Muscle of leg (tissue), 16 donors: Measurements from ENCODE around the gene ATP8A2. TPM values are rescaled to one million over a fixed set of nuclear protein-coding genes. Genes with fewer than 3 reads are reported as not detected.

Experiments
- DNase-seq: peaks from one replicate; pipeline ENCODE4 v3.0.0; 2013
- H3K27ac ChIP-seq: one replicate; pipeline ENCODE4 v1.5.1; 2013; ENCODE audit warnings: mild to moderate bottlenecking, low read length, control low read depth
- H3K27me3 ChIP-seq: one replicate; pipeline ENCODE4 v1.6.1; 2013; ENCODE audit warnings: low read length; ENCODE audit not compliant: control insufficient read depth, insufficient read depth
- H3K36me3 ChIP-seq: one replicate; pipeline ENCODE4 v1.6.1; 2013; ENCODE audit warnings: low read length; ENCODE audit not compliant: control insufficient read depth, insufficient read depth
- H3K4me1 ChIP-seq: one replicate; pipeline ENCODE4 v1.6.1; 2013; ENCODE audit warnings: low read length; ENCODE audit not compliant: control insufficient read depth, insufficient read depth
- H3K4me3 ChIP-seq: one replicate; pipeline ENCODE4 v1.5.1; 2013; ENCODE audit warnings: low read length, control low read depth
- H3K9me3 ChIP-seq: replicated peaks from 2 replicates; pipeline ENCODE4 v1.6.1; 2013; ENCODE audit warnings: low read depth, low read length; ENCODE audit not compliant: control insufficient read depth
- WGBS: methylation state at CpG from one replicate; pipeline ENCODE4 v1.1.5; 2013; ENCODE audit warnings: missing lambda C conversion rate; ENCODE audit not compliant: insufficient coverage; 5-methylcytosine and 5-hydroxymethylcytosine counted together
- long read RNA-seq, 11 donors: transcript quantifications; one replicate each; lab custom pipeline, GENCODE V29; 2026
- polyA plus RNA-seq, 8 donors: library from polyadenylated mRNA; unstranded; fragments of 120-200 nt; gene quantifications; one replicate each; pipeline versions ENCODE4 v1.2.1 to v1.2.3, GENCODE V29; 2013; ENCODE audit warnings: inconsistent platforms in 1 of 8, low replicate concordance in 1 of 8; ENCODE audit not compliant: insufficient read length in 8 of 8, insufficient read depth in 1 of 8
- total RNA-seq: library from RNA; stranded (reverse); fragments of 120-200 nt; gene quantifications from one replicate; pipeline ENCODE4 v1.2.4, GENCODE V29; 2013

The ATP8A2 gene
- 0.89 TPM for total RNA-seq
- polyA plus RNA-seq, result 1 to 10 TPM; 1.6 to 2.9 (median 1.8) TPM
- long read RNA-seq, donor 1, result 0 reads
- long read RNA-seq, donor 2, result 0 reads
- long read RNA-seq, donor 3, result 0 reads
- long read RNA-seq, donor 4, result 0 reads
- long read RNA-seq, donor 5, result 0 reads
- long read RNA-seq, donor 6, result 0 reads
- long read RNA-seq, donor 7, result 0 reads
- long read RNA-seq, donor 8, result 0 reads
- long read RNA-seq, donor 9, result 0 reads
- long read RNA-seq, donor 10, result 0 reads
- long read RNA-seq, donor 11, result 0 reads

DNA sequence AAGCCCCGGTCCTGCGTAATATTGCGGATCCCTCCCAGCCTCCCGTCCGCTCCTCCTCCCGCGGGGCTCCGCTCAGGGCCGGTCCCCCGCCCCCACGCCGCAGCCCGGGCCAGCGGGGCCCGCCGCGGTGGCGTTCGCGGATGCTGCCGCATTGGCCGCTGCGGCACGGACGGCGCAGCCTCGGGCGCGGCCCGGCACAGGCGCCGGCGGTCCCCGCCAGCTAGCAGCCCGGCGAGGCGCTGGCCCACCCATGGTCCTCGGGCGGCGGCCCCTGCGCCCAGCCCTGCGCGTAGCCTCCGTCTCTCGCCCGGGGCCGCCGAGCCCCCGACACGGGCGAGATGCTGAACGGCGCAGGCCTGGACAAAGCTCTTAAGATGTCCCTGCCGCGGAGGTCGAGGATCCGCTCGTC is at the start of gene ATP8A2:
Gene ATP8A2, plus strand, starts transcription at position 100 of the 409 bp plus-strand sequence. Its CDS starts 239 bp downstream, at position 339.
- H3K9me3 ChIP-seq, result no peaks in the 10 kb centered on the region
- no peaks in the 10 kb centered on the region for H3K36me3 ChIP-seq
- no peak for DNase-seq
- peaks cover 8% of the 10 kb centered on the region for H3K4me1 ChIP-seq
- under 1% methylated on average over 48 of the region's 58 CpGs for WGBS
- peak within 1 kb of the TSS; percentile 19 for H3K4me3 ChIP-seq
- peaks cover 55% of the 10 kb centered on the region for H3K27me3 ChIP-seq
- H3K27ac ChIP-seq, result no peak within 1 kb of the TSS

DNA sequence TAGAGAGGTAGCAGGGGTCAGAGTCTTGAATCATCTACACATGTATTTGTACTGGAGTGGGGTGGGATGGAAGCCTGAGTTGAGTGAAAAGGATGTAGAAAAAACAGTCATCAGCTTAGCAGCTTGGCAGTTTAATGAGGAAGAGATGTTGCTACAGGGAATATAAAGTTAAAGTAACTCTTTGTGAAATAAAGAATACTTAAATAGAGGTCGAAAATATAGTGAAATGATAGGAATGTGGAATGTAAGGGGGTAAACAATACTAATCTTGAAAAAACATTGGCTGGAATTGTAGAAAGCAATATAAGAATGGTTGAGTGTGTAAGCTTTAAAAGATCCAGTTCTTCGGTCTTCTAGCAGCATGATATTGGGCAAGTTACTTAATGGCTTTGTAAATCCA is 47.7 kb upstream of the ATP8A2 start:
- no peaks in the 10 kb centered on the region for H3K27me3 ChIP-seq
- no peak overlapping the region for H3K27ac ChIP-seq
- DNase-seq, result no peak
- peaks cover 10% of the 10 kb centered on the region for H3K36me3 ChIP-seq
- WGBS, result 88% methylated on average over 1 of the region's 2 CpGs
- H3K4me1 ChIP-seq, result no peaks in the 10 kb centered on the region
- H3K4me3 ChIP-seq, result no peak overlapping the region
- H3K9me3 ChIP-seq, result no peaks in the 10 kb centered on the region

DNA sequence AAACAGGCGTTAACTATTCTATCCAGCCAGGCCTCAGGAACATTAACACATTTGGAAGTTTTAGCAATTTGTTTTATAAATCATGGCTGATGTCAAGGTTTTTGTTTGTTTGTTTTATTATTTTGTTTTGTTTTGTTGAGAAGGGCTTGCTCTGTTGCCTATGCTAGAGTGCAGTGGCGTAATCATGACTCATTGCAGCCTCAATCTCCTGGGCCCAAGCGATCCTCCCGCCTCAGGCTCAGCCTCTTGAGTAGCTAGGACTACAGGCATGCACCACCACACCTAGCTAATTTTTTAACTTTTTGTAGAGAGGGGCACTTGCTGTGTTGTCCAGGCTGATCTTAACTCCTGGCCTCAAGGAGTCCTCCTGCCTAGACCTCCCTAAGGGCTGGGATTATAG is 42.1 kb upstream of the ATP8A2 start:
- WGBS, result no CpG with 5 or more reads among the region's 4 CpGs

DNA sequence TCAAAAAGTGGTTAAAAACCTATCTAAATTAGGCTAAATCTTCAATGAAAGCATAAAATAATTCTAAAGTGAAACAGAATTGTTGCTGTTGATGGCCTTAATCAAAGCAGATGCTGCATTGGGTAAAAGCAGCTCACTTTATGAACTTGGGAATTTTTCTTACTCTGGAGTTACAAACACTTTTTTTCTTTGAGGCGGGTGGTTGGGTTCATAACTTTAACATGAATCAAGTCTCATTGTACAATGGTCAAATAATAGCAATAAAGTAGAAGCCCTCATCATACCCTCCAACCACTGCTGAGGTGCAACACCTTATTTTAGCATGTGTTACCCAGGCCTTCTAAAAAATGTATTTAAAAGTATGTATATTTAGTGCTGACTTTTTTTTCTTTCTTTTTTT is 41.2 kb upstream of the ATP8A2 start:
- WGBS, result no CpG with 5 or more reads among the region's 1 CpG
- H3K4me3 ChIP-seq, result no peak overlapping the region
- H3K9me3 ChIP-seq, result no peaks in the 10 kb centered on the region
- H3K27me3 ChIP-seq, result no peaks in the 10 kb centered on the region
- H3K27ac ChIP-seq, result no peak overlapping the region
- no peak for DNase-seq
- peaks cover 21% of the 10 kb centered on the region for H3K36me3 ChIP-seq
- H3K4me1 ChIP-seq, result no peaks in the 10 kb centered on the region

More for the DNA sequence above, 42.1 kb upstream of the ATP8A2 start:
- Histone ChIP-seq H3K27me3 (no peaks in the 10 kb centered on the region), H3K4me3 (no peak overlapping the region), H3K36me3 (peaks cover 23% of the 10 kb centered on the region), H3K27ac (no peak overlapping the region), H3K4me1 (no peaks in the 10 kb centered on the region), H3K9me3 (no peaks in the 10 kb centered on the region)
- DNase-seq, result no peak

DNA sequence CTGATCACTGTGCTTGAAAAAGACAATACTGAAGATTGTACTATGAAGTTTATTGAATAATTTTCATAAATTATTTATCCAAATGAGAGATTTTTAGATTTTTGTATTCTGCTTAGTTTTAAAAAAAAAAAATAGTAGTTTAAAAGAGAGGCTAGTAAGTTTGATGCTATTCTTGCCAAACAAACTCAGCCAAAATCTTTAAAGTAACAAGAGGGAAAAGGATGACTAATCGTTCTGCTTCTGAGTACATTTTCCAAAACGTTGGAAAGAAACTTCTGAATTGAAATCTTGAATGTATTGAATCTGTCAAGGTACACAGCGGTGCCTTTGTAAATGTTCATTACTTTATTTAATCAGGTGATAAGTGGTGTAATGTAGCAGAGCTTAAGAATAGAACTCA is 35.9 kb upstream of the ATP8A2 start:
- H3K27ac ChIP-seq, result no peak overlapping the region
- no peaks in the 10 kb centered on the region for H3K4me1 ChIP-seq
- peaks cover 12% of the 10 kb centered on the region for H3K36me3 ChIP-seq
- no peaks in the 10 kb centered on the region for H3K27me3 ChIP-seq
- WGBS, result no CpG with 5 or more reads among the region's 3 CpGs
- peak; percentile 16 for DNase-seq
- H3K4me3 ChIP-seq, result no peak overlapping the region
- no peaks in the 10 kb centered on the region for H3K9me3 ChIP-seq

DNA sequence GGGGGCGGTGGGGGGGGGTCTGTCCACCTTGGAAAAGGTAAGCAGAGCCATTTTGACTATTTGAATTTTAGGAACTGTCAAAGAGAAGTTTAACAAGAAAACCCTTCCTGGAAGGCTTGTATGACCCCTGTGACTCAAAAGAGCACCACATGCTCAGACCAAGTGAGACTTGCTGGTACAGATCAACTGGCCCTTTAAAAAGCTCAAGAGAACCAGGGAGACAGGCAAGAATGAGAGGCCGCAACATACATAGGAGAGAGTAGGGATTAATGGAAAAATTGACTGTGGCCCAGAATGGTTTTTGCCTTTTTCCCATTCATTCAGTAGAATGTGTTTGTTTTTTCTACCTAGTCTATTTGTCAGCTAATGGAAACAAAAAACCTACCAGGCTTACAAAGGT is 26.2 kb upstream of the ATP8A2 start:
- no peak for DNase-seq
- Histone ChIP-seq H3K27ac (no peak overlapping the region), H3K36me3 (no peaks in the 10 kb centered on the region), H3K4me1 (no peaks in the 10 kb centered on the region), H3K9me3 (no peaks in the 10 kb centered on the region), H3K4me3 (no peak overlapping the region), H3K27me3 (no peaks in the 10 kb centered on the region)
- 89% methylated on average over 1 of the region's 2 CpGs for WGBS

DNA sequence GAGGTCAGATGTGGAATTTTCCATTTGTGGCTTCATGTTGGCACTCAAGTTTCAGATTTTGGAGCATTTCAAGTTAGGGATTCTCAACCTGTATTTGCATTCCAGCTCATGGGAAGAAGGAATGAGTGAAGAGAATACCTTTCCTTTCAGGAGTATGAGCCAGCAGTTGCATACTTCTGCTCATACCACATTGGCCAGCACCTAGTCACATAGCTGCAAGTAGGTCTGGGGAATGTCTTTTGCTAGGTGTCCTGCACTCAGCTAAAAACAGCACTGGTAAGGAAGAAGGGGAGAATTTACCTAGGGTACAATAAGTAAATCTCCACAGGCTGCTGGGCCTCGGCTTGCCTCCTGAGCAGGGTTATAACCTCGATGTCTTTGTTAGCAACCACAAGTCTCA is 24.6 kb upstream of the ATP8A2 start:
- Histone ChIP-seq H3K36me3 (no peaks in the 10 kb centered on the region), H3K27me3 (no peaks in the 10 kb centered on the region), H3K4me1 (no peaks in the 10 kb centered on the region), H3K9me3 (no peaks in the 10 kb centered on the region), H3K27ac (no peak overlapping the region), H3K4me3 (no peak overlapping the region)
- no peak for DNase-seq
- WGBS, result 83% methylated on average over 2 of the region's 2 CpGs

DNA sequence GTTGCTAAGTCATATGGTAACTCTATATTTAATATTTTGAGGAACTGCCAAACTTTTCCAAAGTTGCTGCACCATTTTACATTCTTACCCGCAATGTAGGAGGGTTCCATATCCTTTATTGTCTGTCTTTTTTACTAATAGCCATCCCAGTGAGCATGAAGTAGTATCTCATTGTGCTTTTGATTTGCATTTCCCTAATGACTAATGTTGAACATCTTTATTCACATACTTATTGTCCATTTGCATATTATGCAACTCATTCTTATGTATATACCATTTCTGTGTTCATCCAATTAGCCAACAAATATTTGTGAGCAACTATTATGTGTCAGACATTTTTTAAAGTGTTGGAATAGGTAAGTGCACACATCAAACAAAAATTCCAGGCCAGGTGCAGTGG is 20.4 kb upstream of the ATP8A2 start:
- Histone ChIP-seq H3K4me3 (no peak overlapping the region), H3K36me3 (no peaks in the 10 kb centered on the region), H3K4me1 (no peaks in the 10 kb centered on the region), H3K9me3 (no peaks in the 10 kb centered on the region), H3K27me3 (peaks cover 2% of the 10 kb centered on the region), H3K27ac (no peak overlapping the region)
- DNase-seq, result no peak
- WGBS, result no CpG with 5 or more reads among the region's 1 CpG

DNA sequence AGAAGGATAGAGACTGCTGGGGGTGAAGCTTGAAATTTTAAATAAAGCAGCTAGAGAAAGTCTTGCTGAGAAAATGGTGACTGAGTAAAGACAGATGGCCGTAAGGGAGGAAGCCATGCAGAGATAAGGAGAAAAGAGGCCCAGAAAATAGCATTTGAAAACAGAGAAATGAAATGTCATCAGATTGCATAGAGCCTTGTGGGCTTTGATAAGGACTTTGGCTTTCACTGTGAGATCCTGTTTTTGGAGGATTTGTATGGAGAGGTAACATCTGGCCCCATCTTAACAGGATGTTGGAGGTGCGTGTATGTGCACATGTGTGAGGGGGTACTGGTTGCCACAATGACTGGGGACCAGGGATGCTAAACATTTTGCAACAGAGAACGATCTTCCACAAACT is 19.5 kb upstream of the ATP8A2 start:
- Histone ChIP-seq H3K27ac (no peak overlapping the region), H3K4me3 (no peak overlapping the region), H3K9me3 (no peaks in the 10 kb centered on the region), H3K27me3 (peaks cover 2% of the 10 kb centered on the region), H3K4me1 (no peaks in the 10 kb centered on the region), H3K36me3 (no peaks in the 10 kb centered on the region)
- no peak for DNase-seq
- WGBS, result 74% methylated on average over 2 of the region's 3 CpGs

DNA sequence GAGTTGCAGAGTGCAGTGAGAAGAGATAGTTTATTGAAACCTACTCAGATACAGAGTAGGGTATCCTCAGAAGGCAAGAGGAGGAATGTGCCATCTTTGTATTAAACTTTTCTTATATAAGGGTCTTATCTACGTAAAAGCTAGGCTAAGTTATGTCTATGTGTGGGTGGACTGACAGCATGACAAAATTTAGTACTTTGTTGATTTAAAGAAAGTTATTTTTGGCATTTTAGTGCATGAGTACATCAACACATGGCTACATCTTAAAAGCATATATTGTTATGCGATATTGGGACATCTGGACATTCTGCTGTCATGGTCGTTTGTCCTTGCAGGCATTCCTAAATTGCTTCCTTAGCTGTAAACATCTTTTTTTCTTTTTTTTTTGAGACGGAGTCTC is 19.0 kb upstream of the ATP8A2 start:
- no peak overlapping the region for H3K27ac ChIP-seq
- 71% methylated on average over 2 of the region's 4 CpGs for WGBS
- H3K4me1 ChIP-seq, result no peaks in the 10 kb centered on the region

DNA sequence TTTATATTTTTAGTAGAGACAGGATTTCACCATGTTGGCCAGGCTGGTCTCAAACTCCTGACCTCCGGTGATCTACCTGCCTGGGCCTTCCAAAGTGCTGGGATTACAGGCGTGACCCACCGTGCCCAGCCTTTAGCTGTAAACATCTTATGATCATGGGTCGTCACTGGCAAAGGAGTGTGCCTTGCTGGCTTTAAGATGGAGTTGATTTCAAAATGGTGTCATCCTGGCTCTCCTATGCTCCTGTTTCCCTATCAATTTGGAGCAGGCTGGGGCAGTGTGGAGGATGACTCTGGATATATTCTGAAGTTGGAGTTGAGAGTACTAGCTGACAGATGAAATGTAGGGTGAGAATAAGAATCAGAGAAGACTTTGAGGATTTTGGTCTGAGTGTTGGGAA is 18.4 kb upstream of the ATP8A2 start:
- WGBS, result 95% methylated on average over 4 of the region's 4 CpGs
- no peak overlapping the region for H3K27ac ChIP-seq
- no peak for DNase-seq
- no peaks in the 10 kb centered on the region for H3K9me3 ChIP-seq
- H3K4me1 ChIP-seq, result no peaks in the 10 kb centered on the region
- no peak overlapping the region for H3K4me3 ChIP-seq
- H3K27me3 ChIP-seq, result peaks cover 2% of the 10 kb centered on the region
- H3K36me3 ChIP-seq, result no peaks in the 10 kb centered on the region

More for the DNA sequence above, 19.0 kb upstream of the ATP8A2 start:
- Histone ChIP-seq H3K4me3 (no peak overlapping the region), H3K36me3 (no peaks in the 10 kb centered on the region), H3K27me3 (peaks cover 2% of the 10 kb centered on the region), H3K9me3 (no peaks in the 10 kb centered on the region)
- no peak for DNase-seq
